H7 (cell line): Measurements from ENCODE around the gene COMMD10. TPM values are rescaled to one million over a fixed set of nuclear protein-coding genes. Genes with fewer than 3 reads are reported as not detected.
"Not testable (repeated sequence)": the region's sequence is repeated elsewhere in the genome, so short reads cannot be mapped to it uniquely, and the experiment has no call there.

Experiments
- DNase-seq: peaks from one replicate; pipeline ENCODE4 v3.0.0; 2012
- H3K27me3 ChIP-seq: 2 replicates; pipeline ENCODE4 v1.6.0; 2011; ENCODE audit warnings: mild to moderate bottlenecking, low read length; ENCODE audit not compliant: control insufficient read depth, insufficient read depth
- H3K36me3 ChIP-seq: replicated peaks from 2 replicates; pipeline ENCODE4 v1.5.1; 2011; ENCODE audit warnings: low read length; ENCODE audit not compliant: control insufficient read depth, insufficient read depth
- H3K4me3 ChIP-seq: 2 replicates; pipeline ENCODE4 v1.5.1; 2011; ENCODE audit warnings: low read depth, mild to moderate bottlenecking, control low read depth, low read length, moderate library complexity; ENCODE audit not compliant: insufficient read depth
- total RNA-seq: library from RNA; depleted of rRNA; stranded (reverse); fragments of >200 nt; shearing (Covaris generic); gene quantifications from 2 replicates; pipeline ENCODE4 v1.2.3, GENCODE V29; 2014

COMMD10 gene
- total RNA-seq, 1 experiment from 2014 or later = 47.3 TPM

- no peaks in the 10 kb centered on the region for H3K27me3 ChIP-seq
- no peak overlapping the region for H3K4me3 ChIP-seq
- H3K36me3 ChIP-seq = no peaks in the 10 kb centered on the region
- no peak for DNase-seq
Observed at GRCh38 chr5:116075191-116075831, 9.5 kb upstream of the COMMD10 start.

GRCh38 chr5:116076496-116076895, 8.3 kb upstream of the COMMD10 start:
- no peaks in the 10 kb centered on the region for H3K36me3 ChIP-seq
- no peak for DNase-seq

GRCh38 chr5:116078199-116078598, 6.6 kb upstream of the COMMD10 start:
- Histone ChIP-seq H3K27me3 (no peaks in the 10 kb centered on the region), H3K4me3 (no peak overlapping the region), H3K36me3 (no peaks in the 10 kb centered on the region)
- no peak for DNase-seq

More at GRCh38 chr5:116076496-116076895, 8.3 kb upstream of the COMMD10 start:
- H3K4me3 ChIP-seq = no peak overlapping the region
- no peaks in the 10 kb centered on the region for H3K27me3 ChIP-seq

DNA sequence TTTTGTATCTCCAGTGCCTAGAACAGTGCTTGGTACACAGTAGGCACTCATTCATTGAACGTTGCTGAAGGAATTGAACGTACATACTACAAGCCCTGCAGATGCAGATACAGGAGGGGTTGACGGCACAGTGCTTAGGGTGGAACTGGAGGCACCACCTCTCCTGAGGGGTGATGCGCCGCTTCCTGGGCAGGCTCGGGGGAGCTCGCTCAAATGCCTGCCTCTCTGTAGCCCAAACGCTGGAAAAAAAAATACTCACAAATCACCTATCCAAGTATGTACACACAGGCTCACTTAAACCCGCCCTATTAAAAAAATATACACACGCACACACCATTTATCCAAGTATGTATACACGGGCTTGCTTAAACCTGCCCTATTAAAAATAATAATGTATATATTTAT, 536 bp upstream of the COMMD10 start:
- Histone ChIP-seq H3K36me3 (no peaks in the 10 kb centered on the region), H3K27me3 (no peaks in the 10 kb centered on the region), H3K4me3 (peak overlapping the region; percentile 87)
- peak; percentile 49 for DNase-seq

DNA sequence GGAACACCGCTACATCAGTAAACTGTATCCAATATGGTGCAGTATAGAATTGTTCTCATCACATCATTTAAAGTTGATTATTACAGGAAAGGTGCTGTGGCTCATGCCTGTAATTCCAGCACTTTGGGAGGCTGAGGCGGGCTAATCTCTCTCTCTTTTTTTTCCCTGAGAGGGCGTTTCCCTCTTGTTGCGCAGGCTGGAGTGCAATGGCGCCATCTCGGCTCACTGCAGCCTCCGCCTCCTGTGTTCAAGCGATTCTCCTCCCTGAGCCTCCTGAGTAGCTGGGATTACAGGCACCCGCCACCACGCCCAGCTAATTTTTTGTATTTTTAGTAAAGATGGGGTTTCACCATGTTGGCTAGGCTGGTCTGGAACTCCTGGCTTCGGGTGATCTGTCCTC, 1.5 kb downstream of the COMMD10 start:
- not testable (repeated sequence) for DNase-seq, H3K4me3 ChIP-seq, H3K27me3 ChIP-seq, H3K36me3 ChIP-seq

DNA sequence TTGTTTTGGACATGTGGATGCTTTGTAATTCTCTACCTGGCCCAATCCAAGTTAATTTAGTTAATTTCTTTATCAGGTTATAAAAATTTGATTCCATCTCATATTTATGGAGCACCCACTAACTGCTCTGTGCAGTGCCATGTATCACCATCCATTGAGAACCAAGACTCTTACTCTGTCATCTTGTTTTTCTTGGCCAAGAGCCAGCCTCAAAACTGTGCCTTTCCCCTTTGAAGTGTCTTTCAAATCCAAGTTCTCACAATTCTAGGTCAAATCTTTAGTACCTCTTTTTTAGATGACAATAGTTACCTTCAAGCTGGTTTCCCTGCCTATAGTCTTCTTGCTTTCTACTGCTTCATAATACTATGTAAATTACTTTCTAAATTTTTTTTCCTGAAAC, 3.2 kb downstream of the COMMD10 start:
- Histone ChIP-seq H3K4me3 (no peak overlapping the region), H3K27me3 (no peaks in the 10 kb centered on the region), H3K36me3 (peaks cover 1% of the 10 kb centered on the region)
- no peak for DNase-seq

GRCh38 chr5:116090302-116090701, 5.5 kb downstream of the COMMD10 start:
- no peak for DNase-seq
- H3K36me3 ChIP-seq = peaks cover 6% of the 10 kb centered on the region
- H3K27me3 ChIP-seq = no peaks in the 10 kb centered on the region
- H3K4me3 ChIP-seq = no peak overlapping the region

DNA sequence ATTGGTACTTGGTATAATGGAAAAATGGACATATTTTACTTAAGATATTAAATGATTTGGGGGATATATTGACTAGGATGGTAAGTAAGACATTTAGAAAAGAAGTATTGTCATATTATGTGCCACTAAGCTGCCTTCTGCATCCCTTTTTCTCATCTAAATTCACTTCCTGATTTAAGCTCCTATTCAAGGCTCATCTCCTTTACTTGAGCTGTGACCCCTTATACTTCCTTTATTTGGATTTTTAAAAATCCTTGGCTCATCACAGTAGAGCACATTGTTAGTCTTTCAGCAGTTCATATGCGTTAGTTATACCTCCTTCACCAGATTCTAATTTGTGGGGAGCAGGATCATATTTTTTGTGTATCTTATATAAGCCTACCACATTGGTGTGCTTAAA, 6.6 kb downstream of the COMMD10 start:
- no peaks in the 10 kb centered on the region for H3K27me3 ChIP-seq
- DNase-seq = no peak
- H3K4me3 ChIP-seq = no peak overlapping the region
- peaks cover 6% of the 10 kb centered on the region for H3K36me3 ChIP-seq

- Histone ChIP-seq H3K36me3 (peaks cover 6% of the 10 kb centered on the region), H3K4me3 (no peak overlapping the region), H3K27me3 (no peaks in the 10 kb centered on the region)
- no peak for DNase-seq
Observed at GRCh38 chr5:116097301-116097700, 12.5 kb downstream of the COMMD10 start.

DNA sequence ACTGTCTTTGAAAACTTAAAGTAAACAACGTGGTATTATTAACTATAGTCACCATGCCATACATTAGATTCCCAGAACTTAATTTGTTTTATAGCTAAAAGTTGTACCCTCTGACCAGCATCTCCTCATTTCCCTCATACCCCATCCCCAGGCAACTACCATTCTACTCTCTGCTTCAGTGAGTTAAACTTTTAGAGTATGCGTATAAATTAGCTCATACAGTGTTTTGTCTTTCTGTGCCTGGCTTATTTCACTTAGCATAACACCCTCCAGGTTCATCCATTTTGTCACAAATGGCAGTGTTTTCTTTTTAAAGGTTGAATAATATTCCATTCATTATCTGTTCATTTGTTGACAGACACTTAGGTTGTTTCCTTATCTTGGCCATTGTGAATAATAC, 14.2 kb downstream of the COMMD10 start:
- Histone ChIP-seq H3K36me3 (peaks cover 2% of the 10 kb centered on the region), H3K27me3 (no peaks in the 10 kb centered on the region), H3K4me3 (no peak overlapping the region)
- DNase-seq = no peak

GRCh38 chr5:116104941-116105340, 20.1 kb downstream of the COMMD10 start:
- H3K27me3 ChIP-seq, H3K36me3 ChIP-seq, DNase-seq, H3K4me3 ChIP-seq: not testable (repeated sequence)

DNA sequence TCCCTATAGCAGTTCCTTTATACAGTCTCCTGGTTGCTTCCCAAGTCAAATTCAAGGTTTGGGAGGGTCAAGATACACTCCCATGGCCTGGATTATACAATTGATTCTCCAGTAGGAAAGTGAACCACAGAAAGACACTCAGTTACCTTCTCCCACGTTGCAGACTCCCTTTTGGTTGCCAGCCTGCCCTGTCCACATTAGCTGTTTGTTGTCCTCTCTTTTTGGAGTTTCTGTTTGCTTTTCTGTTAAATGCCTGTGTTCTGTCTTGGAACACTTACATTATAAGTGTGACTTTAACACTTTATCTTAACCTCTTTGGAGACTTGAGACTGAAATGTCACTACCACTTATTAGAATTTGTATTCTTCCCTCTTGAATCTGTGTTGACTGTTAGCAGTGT, 30.3 kb downstream of the COMMD10 start:
- no peaks in the 10 kb centered on the region for H3K27me3 ChIP-seq
- H3K4me3 ChIP-seq = no peak overlapping the region
- DNase-seq = no peak
- H3K36me3 ChIP-seq = no peaks in the 10 kb centered on the region

DNA sequence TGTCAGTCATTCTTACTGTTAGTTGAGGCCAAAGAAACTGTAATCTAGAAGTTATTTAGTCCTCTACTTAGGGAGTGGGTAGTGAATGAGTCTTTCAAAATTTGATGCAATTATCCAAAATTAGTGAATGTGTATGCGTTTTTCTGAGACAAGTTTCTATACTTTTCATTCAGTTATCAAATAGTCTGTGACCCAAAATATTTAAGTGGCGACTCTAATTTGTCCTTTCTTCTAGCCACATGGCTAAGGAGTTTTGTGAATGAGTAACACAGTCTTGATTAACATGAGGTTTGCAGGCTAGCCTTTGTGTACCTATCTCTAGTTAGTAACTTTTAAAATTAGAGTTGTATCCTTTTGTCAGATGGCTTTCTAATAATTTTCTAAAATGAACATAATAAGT, 45.6 kb downstream of the COMMD10 start:
- no peaks in the 10 kb centered on the region for H3K36me3 ChIP-seq
- no peaks in the 10 kb centered on the region for H3K27me3 ChIP-seq
- DNase-seq = no peak
- no peak overlapping the region for H3K4me3 ChIP-seq

GRCh38 chr5:116130976-116131375, 46.2 kb downstream of the COMMD10 start:
- no peak for DNase-seq
- Histone ChIP-seq H3K36me3 (no peaks in the 10 kb centered on the region), H3K27me3 (no peaks in the 10 kb centered on the region), H3K4me3 (no peak overlapping the region)

- no peak overlapping the region for H3K4me3 ChIP-seq
- H3K36me3 ChIP-seq = no peaks in the 10 kb centered on the region
- H3K27me3 ChIP-seq = no peaks in the 10 kb centered on the region
- DNase-seq = no peak
Observed at GRCh38 chr5:116133281-116133680, 48.5 kb downstream of the COMMD10 start.

- Histone ChIP-seq H3K27me3 (no peaks in the 10 kb centered on the region), H3K36me3 (no peaks in the 10 kb centered on the region), H3K4me3 (no peak overlapping the region)
- no peak for DNase-seq
Observed at GRCh38 chr5:116135344-116135743, 50.5 kb downstream of the COMMD10 start.
